Vagina (tissue), 2 donors: ENCODE results near the gene VSX2.

ENCODE experiments used
- POLR2A ChIP-seq, 2 donors: fragments of 450-650 bp; IDR thresholded peaks; one replicate each; pipeline ENCODE4 v1.6.1; 2017; ENCODE audit warnings: antibody characterized with exemption in 2 of 2, mild to moderate bottlenecking in 2 of 2, moderate library complexity in 2 of 2
- TF ChIP-seq, protein P1 (sequence below), 3 experiments: fragments of 450-650 bp in 2 of 3; fragments of 200-600 bp in 1 of 3; sonication (generic) in 1 of 3; IDR thresholded peaks; one replicate each; pipeline ENCODE4 v1.5.1; 2017 to 2019; ENCODE audit warnings: antibody characterized with exemption in 3 of 3, mild to moderate bottlenecking in 2 of 3, moderate library complexity in 2 of 3

GRCh38 chr14:74258764-74259035 lies 19.5 kb downstream of the VSX2 start:
- TF ChIP-seq POLR2A (IDR thresholded peaks at IDR 0.05), result no peak
- TF ChIP-seq, protein P1, sequence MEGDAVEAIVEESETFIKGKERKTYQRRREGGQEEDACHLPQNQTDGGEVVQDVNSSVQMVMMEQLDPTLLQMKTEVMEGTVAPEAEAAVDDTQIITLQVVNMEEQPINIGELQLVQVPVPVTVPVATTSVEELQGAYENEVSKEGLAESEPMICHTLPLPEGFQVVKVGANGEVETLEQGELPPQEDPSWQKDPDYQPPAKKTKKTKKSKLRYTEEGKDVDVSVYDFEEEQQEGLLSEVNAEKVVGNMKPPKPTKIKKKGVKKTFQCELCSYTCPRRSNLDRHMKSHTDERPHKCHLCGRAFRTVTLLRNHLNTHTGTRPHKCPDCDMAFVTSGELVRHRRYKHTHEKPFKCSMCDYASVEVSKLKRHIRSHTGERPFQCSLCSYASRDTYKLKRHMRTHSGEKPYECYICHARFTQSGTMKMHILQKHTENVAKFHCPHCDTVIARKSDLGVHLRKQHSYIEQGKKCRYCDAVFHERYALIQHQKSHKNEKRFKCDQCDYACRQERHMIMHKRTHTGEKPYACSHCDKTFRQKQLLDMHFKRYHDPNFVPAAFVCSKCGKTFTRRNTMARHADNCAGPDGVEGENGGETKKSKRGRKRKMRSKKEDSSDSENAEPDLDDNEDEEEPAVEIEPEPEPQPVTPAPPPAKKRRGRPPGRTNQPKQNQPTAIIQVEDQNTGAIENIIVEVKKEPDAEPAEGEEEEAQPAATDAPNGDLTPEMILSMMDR (IDR thresholded peaks at IDR 0.05), result no peak
